ENCODE results near the gene C1orf35. TPM values are rescaled to one million over a fixed set of nuclear protein-coding genes. Genes with fewer than 3 reads are reported as not detected.

Gene C1orf35
- total and polyA plus RNA-seq, 9 of the 15 experiments (the other 6 are each of a cell fraction or from before 2014, with no cell fraction given) = 3.2 to 48.7 (median 12.5) TPM

- no peak for TF ChIP-seq SRSF1 (IDR thresholded peaks at IDR 0.05; ENCODE audit: low read depth, low read length)
- TF ChIP-seq ZNF655 (CRISPR knock-in tag; IDR thresholded peaks at IDR 0.05) = no peak
- no peak for TF ChIP-seq NCOA4 (IDR thresholded peaks at IDR 0.05; ENCODE audit: partially characterized antibody)
- TF ChIP-seq KDM5B (IDR thresholded peaks at IDR 0.05; ENCODE audit: insufficient replicate concordance, low read depth, low read length) = peak; percentile 48
- TF ChIP-seq ELF2 (CRISPR knock-in tag; IDR thresholded peaks at IDR 0.05) = no peak
- TF ChIP-seq PCBP1 (IDR thresholded peaks at IDR 0.05; ENCODE audit: low read depth, low read length, poor library complexity, severe bottlenecking) = no peak
- no peak for TF ChIP-seq IRF1 (CRISPR knock-in tag; IDR thresholded peaks at IDR 0.05; ENCODE audit: borderline replicate concordance)
- no peak for TF ChIP-seq ZBTB12 (CRISPR knock-in tag; IDR thresholded peaks at IDR 0.05)
- TF ChIP-seq DIDO1 (tag; IDR thresholded peaks at IDR 0.05; ENCODE audit: low read depth) = no peak
- peak; percentile 84 for TF ChIP-seq GATAD2A (IDR thresholded peaks at IDR 0.05)
- TF ChIP-seq E2F5 (CRISPR knock-in tag; IDR thresholded peaks at IDR 0.05) = no peak
- no peak for TF ChIP-seq MYBL2 (IDR thresholded peaks at IDR 0.05; ENCODE audit: low read depth)
- TF ChIP-seq MYBL2 (CRISPR knock-in tag; IDR thresholded peaks at IDR 0.05; ENCODE audit: borderline replicate concordance) = no peak
- peak in 1 of 2 experiments; percentile 68; a peak in 1 of 4 replicates for TF ChIP-seq SIN3A (IDR thresholded peaks at IDR 0.05; ENCODE audit: borderline replicate concordance in 2 of 2, control insufficient read depth in 1 of 2, low read depth in 2 of 2, low read length in 2 of 2)
- TF ChIP-seq PHTF2 (CRISPR knock-in tag; IDR thresholded peaks at IDR 0.05) = no peak
- no peak for TF ChIP-seq ZNF253 (CRISPR knock-in tag; conservative IDR thresholded peaks at IDR 0.05)
- no peak; the same call in 1 of the 2 replicates for TF ChIP-seq ZNF589 (CRISPR knock-in tag; IDR thresholded peaks at IDR 0.05; ENCODE audit: low read depth)
- TF ChIP-seq ZKSCAN8 (CRISPR knock-in tag; IDR thresholded peaks at IDR 0.05) = no peak
- peak; percentile 91 for TF ChIP-seq PML (IDR thresholded peaks at IDR 0.05; ENCODE audit: low read length)
- no peak for TF ChIP-seq ZNF133 (CRISPR knock-in tag; IDR thresholded peaks at IDR 0.05)
- TF ChIP-seq HCFC1 (IDR thresholded peaks at IDR 0.05; ENCODE audit: low read depth, low read length) = no peak
- peak; percentile 79 for TF ChIP-seq ZNF263 (CRISPR knock-in tag; IDR thresholded peaks at IDR 0.05; ENCODE audit: borderline replicate concordance)
Observed at GRCh38 chr1:228145463-228146416, 42.6 kb upstream of the C1orf35 start (continued).
